Upper lobe of left lung (tissue), 4 donors: ENCODE results near the gene FHOD3.

Experiments used
- EP300 ChIP-seq, 4 donors: sonication (generic); formaldehyde crosslinking; IDR thresholded peaks; one replicate each; pipeline ENCODE4 v1.5.1; 2017; ENCODE audit warnings: antibody characterized with exemption in 4 of 4, control low read depth in 2 of 4
- POLR2A ChIP-seq, 4 donors: fragments of 450-650 bp; IDR thresholded peaks; one replicate each; pipeline ENCODE4 v1.5.1; 2016 to 2017; ENCODE audit warnings: antibody characterized with exemption in 4 of 4, mild to moderate bottlenecking in 2 of 4
- POLR2AphosphoS5 ChIP-seq, 2 donors: sonication (generic); formaldehyde crosslinking; IDR thresholded peaks; one replicate each; pipeline ENCODE4 v1.5.1; 2017; ENCODE audit warnings: antibody characterized with exemption in 2 of 2
- TF ChIP-seq, protein P1 (sequence below), 6 experiments: fragments of 450-650 bp in 4 of 6; fragments of 200-600 bp in 2 of 6; sonication (generic) in 2 of 6; IDR thresholded peaks; one replicate each; pipeline ENCODE4 v1.5.1; 2016 to 2019; ENCODE audit warnings: antibody characterized with exemption in 6 of 6

- TF ChIP-seq, protein P1, sequence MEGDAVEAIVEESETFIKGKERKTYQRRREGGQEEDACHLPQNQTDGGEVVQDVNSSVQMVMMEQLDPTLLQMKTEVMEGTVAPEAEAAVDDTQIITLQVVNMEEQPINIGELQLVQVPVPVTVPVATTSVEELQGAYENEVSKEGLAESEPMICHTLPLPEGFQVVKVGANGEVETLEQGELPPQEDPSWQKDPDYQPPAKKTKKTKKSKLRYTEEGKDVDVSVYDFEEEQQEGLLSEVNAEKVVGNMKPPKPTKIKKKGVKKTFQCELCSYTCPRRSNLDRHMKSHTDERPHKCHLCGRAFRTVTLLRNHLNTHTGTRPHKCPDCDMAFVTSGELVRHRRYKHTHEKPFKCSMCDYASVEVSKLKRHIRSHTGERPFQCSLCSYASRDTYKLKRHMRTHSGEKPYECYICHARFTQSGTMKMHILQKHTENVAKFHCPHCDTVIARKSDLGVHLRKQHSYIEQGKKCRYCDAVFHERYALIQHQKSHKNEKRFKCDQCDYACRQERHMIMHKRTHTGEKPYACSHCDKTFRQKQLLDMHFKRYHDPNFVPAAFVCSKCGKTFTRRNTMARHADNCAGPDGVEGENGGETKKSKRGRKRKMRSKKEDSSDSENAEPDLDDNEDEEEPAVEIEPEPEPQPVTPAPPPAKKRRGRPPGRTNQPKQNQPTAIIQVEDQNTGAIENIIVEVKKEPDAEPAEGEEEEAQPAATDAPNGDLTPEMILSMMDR (IDR thresholded peaks at IDR 0.05), result no peak
- TF ChIP-seq POLR2A (IDR thresholded peaks at IDR 0.05) (no peak), POLR2AphosphoS5 (IDR thresholded peaks at IDR 0.05) (no peak), EP300 (IDR thresholded peaks at IDR 0.05) (no peak)
Observed at GRCh38 chr18:36378205-36378604, 80.7 kb downstream of the FHOD3 start.
